H1 (cell line): Measurements from ENCODE around the gene ANAPC16. TPM values are rescaled to one million over a fixed set of nuclear protein-coding genes. Genes with fewer than 3 reads are reported as not detected.

Source experiments
- CHD7 ChIP-seq: fragments of 300-600 bp; sonication (generic); IDR thresholded peaks from 2 replicates; pipeline ENCODE4 v1.7.1; 2012; ENCODE audit warnings: low read length, moderate library complexity, mild to moderate bottlenecking, inconsistent platforms; ENCODE audit not compliant: insufficient replicate concordance
- CTCF ChIP-seq, 3 experiments: IDR thresholded peaks; 1 replicate in 2 of 3; 2 replicates in 1 of 3; pipeline versions ENCODE4 v1.5.1 to v1.6.1; 2011; ENCODE audit warnings: low read length in 3 of 3, mild to moderate bottlenecking in 3 of 3, inconsistent platforms in 2 of 3, low read depth in 1 of 3, moderate library complexity in 1 of 3; ENCODE audit not compliant: insufficient read depth in 1 of 3; ENCODE audit errors: control extremely low read depth in 1 of 3
- RXRA ChIP-seq: IDR thresholded peaks from 2 replicates; pipeline ENCODE4 v1.6.1; 2011; ENCODE audit warnings: low read depth, mild to moderate bottlenecking, low read length, moderate library complexity; ENCODE audit not compliant: insufficient read depth
- SRF ChIP-seq: IDR thresholded peaks from 2 replicates; pipeline ENCODE4 v1.6.1; 2011; ENCODE audit warnings: mild to moderate bottlenecking, low read depth, low read length, moderate library complexity
- TEAD4 ChIP-seq: IDR thresholded peaks from 2 replicates; pipeline ENCODE4 v1.6.1; 2012; ENCODE audit warnings: low read depth, low read length, inconsistent platforms, mixed read lengths
- polyA plus RNA-seq, 7 experiments: library from polyadenylated mRNA; depleted of rRNA in 3 of 7; stranded (reverse) in 5 of 7; unstranded in 2 of 7; fragments of >200 nt in 5 of 7; fragments of 200-250 nt in 2 of 7; gene quantifications; 1 replicate in 5 of 7; 2 replicates in 1 of 7; 4 replicates in 1 of 7; pipeline versions ENCODE4 v1.2.1 to v1.2.3, GENCODE V29; 2011 to 2013; ENCODE audit warnings: missing spikeins in 2 of 7, mixed read lengths in 2 of 7
- total RNA-seq: library from RNA; stranded (reverse); fragmentation: NEBNext Ultra II Directional; extraction: Animal tissue kit (Norgen Biotek cat#: 25700); gene quantifications from 2 replicates; pipeline ENCODE4 v1.2.1, GENCODE V29; 2021

ANAPC16 gene
- total and polyA plus RNA-seq, 2 of the 8 experiments (the other 6 are each of a cell fraction or from before 2014, with no cell fraction given) = 53.1 to 57.4 TPM

GRCh38 chr10:72176701-72177100 is 39.1 kb upstream of the ANAPC16 start (continued):
- no peak for TF ChIP-seq CHD7
- no peak for TF ChIP-seq RXRA
- TF ChIP-seq SRF = no peak
- TF ChIP-seq TEAD4 = no peak
- TF ChIP-seq CTCF (IDR thresholded peaks at IDR 0.05; ENCODE audit: control extremely low read depth in 1 of 3, insufficient read depth in 1 of 3, low read depth in 1 of 3, low read length in 3 of 3) = no peak
